ENCODE results near the gene SCN5A. TPM values are rescaled to one million over a fixed set of nuclear protein-coding genes. Genes with fewer than 3 reads are reported as not detected.

SCN5A gene
- total and polyA plus RNA-seq, 7 donors, result under 0.01 to 1.9 (median 0.51) TPM

DNA sequence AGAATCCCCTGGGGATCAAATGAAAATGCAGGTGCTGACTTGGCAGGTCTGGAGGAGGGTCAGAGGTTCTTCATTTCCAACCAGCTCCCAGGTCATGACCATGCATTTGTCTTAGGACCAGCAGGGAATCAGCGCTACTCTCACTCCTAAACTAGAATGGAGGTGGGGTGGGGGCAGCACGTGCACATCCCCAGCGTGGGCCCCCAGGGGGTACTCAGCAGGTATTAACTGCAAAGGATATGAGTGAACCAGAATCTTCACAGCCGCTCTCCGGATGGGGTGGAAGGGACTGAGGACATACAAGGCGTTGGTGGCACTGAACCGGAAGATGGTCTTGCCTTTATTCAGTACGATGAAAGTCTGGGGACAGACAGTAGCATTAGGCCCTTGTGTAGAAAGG lies 19.4 kb downstream of the SCN5A start:
- intact Hi-C loops (cut with DNase I), result no loop called here

DNA sequence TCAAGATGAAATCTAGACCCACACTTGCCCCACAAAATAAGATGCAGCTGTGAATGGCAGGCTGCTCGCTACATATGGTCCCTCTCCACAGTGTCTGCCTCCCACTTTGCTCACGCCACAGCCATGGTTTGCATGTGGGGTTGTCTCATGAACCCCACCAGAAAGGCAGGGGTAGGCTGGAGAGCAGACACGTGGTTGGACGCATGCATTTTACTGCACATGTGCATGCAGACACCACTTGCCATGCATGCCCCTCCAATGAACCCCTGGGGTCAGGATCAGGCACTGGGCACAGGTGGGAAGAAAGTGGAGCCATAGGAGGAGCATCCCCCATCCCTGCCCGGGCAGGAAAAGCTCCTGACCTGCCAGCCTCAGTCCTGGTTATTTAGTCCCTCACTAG lies 20.7 kb downstream of the SCN5A start:
- WGBS, 2 donors, result 91 to 96% methylated on average over 5 of the region's 5 CpGs
- H3K27ac ChIP-seq, result no peak overlapping the region
- TF ChIP-seq POLR2AphosphoS5 (IDR thresholded peaks at IDR 0.05), result no peak
- TF ChIP-seq, protein P1, sequence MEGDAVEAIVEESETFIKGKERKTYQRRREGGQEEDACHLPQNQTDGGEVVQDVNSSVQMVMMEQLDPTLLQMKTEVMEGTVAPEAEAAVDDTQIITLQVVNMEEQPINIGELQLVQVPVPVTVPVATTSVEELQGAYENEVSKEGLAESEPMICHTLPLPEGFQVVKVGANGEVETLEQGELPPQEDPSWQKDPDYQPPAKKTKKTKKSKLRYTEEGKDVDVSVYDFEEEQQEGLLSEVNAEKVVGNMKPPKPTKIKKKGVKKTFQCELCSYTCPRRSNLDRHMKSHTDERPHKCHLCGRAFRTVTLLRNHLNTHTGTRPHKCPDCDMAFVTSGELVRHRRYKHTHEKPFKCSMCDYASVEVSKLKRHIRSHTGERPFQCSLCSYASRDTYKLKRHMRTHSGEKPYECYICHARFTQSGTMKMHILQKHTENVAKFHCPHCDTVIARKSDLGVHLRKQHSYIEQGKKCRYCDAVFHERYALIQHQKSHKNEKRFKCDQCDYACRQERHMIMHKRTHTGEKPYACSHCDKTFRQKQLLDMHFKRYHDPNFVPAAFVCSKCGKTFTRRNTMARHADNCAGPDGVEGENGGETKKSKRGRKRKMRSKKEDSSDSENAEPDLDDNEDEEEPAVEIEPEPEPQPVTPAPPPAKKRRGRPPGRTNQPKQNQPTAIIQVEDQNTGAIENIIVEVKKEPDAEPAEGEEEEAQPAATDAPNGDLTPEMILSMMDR (IDR thresholded peaks at IDR 0.05), result no peak
- no peak for TF ChIP-seq POLR2A (IDR thresholded peaks at IDR 0.05)
- TF ChIP-seq EP300 (IDR thresholded peaks at IDR 0.05), result no peak
- H3K4me3 ChIP-seq, result no peak overlapping the region
- H3K36me3 ChIP-seq, result no peaks in the 10 kb centered on the region
- H3K4me1 ChIP-seq, result no peaks in the 10 kb centered on the region
- intact Hi-C loops (cut with DNase I), result no loop called here
- no peak for DNase-seq
- H3K9me3 ChIP-seq, result no peaks in the 10 kb centered on the region
- H3K27me3 ChIP-seq, result no peaks in the 10 kb centered on the region

More for the DNA sequence above, 19.4 kb downstream of the SCN5A start:
- no peaks in the 10 kb centered on the region for H3K36me3 ChIP-seq
- no peaks in the 10 kb centered on the region for H3K4me1 ChIP-seq
- DNase-seq, result no peak
- no peaks in the 10 kb centered on the region for H3K9me3 ChIP-seq
- WGBS, 2 donors, result 86 to 87% methylated on average over 8 of the region's 8 CpGs
- H3K27me3 ChIP-seq, result no peaks in the 10 kb centered on the region
- no peak overlapping the region for H3K4me3 ChIP-seq
- TF ChIP-seq POLR2A (IDR thresholded peaks at IDR 0.05) (no peak), EP300 (IDR thresholded peaks at IDR 0.05) (no peak)
- H3K27ac ChIP-seq, result no peak overlapping the region

DNA sequence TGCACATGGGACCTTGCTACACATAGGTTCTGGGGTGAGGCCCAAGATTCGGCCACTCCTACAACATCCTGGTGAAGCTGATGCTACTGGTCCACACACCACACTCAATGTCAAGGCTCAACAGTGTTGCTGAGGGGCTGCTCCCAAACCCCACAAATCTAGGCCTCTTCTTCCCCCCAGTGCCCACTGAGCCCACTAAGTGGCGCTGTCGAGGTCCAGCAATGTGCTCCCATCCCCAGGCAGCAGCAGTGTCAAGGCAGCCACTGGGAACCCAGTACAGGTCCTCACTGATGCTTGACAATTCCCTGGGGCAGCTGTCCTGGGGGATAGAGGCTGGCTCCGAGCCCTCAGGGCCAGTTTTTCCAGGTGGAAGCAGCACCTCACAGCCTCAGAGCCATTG lies 21.5 kb downstream of the SCN5A start:
- Histone ChIP-seq H3K4me1 (no peaks in the 10 kb centered on the region), H3K4me3 (no peak overlapping the region), H3K9me3 (no peaks in the 10 kb centered on the region), H3K36me3 (no peaks in the 10 kb centered on the region), H3K27me3 (no peaks in the 10 kb centered on the region), H3K27ac (no peak overlapping the region)
- 58 to 65% methylated on average over 4 of the region's 4 CpGs for WGBS, 2 donors
- DNase-seq, result no peak
- TF ChIP-seq POLR2A (IDR thresholded peaks at IDR 0.05) (no peak), POLR2AphosphoS5 (IDR thresholded peaks at IDR 0.05) (no peak)
- TF ChIP-seq, protein P1 (IDR thresholded peaks at IDR 0.05), result no peak
- intact Hi-C loops (cut with DNase I), result no loop called here

DNA sequence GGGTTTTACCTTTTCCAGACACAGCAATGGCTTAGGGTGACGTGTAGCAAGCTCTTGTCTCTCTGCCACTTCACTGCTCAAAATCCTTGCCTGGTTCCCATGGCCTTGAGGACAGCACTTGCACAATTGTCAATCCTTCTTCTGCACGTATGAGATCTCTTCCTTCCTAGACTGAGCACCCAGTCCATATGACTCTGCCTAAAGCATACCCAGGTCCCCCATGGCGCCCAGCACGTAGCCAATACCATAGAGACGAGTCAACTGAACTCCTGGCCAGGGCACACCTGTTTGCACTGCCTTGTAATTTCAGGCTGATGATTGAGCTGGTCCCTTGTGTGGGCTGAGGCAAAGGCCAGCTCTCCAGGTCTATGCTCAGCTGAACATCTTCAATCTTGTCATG lies 23.3 kb downstream of the SCN5A start:
- Histone ChIP-seq H3K4me1 (no peaks in the 10 kb centered on the region), H3K27ac (no peak overlapping the region), H3K36me3 (no peaks in the 10 kb centered on the region), H3K4me3 (no peak overlapping the region), H3K9me3 (no peaks in the 10 kb centered on the region), H3K27me3 (no peaks in the 10 kb centered on the region)
- intact Hi-C loops (cut with DNase I), result no loop called here
- TF ChIP-seq POLR2AphosphoS5 (IDR thresholded peaks at IDR 0.05), result no peak
- no peak for TF ChIP-seq POLR2A (IDR thresholded peaks at IDR 0.05)
- TF ChIP-seq EP300 (IDR thresholded peaks at IDR 0.05), result no peak
- TF ChIP-seq, protein P1 (IDR thresholded peaks at IDR 0.05), result no peak
- no peak for DNase-seq
- 81 to 88% methylated on average over 5 of the region's 5 CpGs for WGBS, 2 donors

DNA sequence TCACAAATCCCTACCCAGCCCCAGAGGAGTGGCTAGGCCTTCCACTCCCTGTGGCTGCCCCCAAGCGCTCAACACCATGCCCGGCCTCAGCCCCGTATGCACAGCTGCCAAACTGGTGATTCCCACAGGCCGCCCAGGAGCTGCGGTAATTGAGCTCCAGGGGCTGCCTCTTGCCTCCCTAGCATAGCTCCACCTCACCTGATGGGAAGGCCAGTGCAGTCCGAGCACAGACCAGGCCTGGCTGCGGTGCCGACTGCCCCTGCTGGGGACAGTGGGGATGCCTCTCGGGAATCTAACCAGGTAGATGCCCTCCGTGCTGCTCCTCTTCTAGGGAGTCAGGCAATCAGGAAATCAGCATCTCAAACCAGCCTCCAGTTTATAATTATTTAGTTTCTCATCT lies 25.9 kb downstream of the SCN5A start:
- H3K9me3 ChIP-seq, result no peaks in the 10 kb centered on the region
- DNase-seq, result no peak
- TF ChIP-seq POLR2AphosphoS5 (IDR thresholded peaks at IDR 0.05), result no peak
- TF ChIP-seq, protein P1 (IDR thresholded peaks at IDR 0.05), result no peak
- H3K36me3 ChIP-seq, result no peaks in the 10 kb centered on the region
- H3K27me3 ChIP-seq, result no peaks in the 10 kb centered on the region
- no peak overlapping the region for H3K4me3 ChIP-seq
- no peak overlapping the region for H3K27ac ChIP-seq
- 82 to 88% methylated on average over 10 of the region's 10 CpGs for WGBS, 2 donors
- intact Hi-C loops (cut with DNase I), result no loop called here
- no peaks in the 10 kb centered on the region for H3K4me1 ChIP-seq
